Activated T-cell treated with anti-CD3 and anti-CD28 coated beads for 24 hours (primary cell): ENCODE results near the gene APBA2.

Experiments
- DNase-seq: peaks from one replicate; pipeline ENCODE4 v3.0.0-alpha.2; 2020; ENCODE audit warnings: low read depth

The APBA2 gene

GRCh38 chr15:28957606-28958498 is 72.1 kb downstream of the APBA2 start:
- DNase-seq, result no peak

- DNase-seq, result no peak
These were observed 73.6 kb downstream of the APBA2 start for GRCh38 chr15:28959326-28959725.

GRCh38 chr15:28960979-28961378 is 75.2 kb downstream of the APBA2 start:
- DNase-seq, result no peak

GRCh38 chr15:28961391-28961790 is 75.6 kb downstream of the APBA2 start:
- no peak for DNase-seq

GRCh38 chr15:28962851-28963710 is 77.3 kb downstream of the APBA2 start:
- no peak for DNase-seq

GRCh38 chr15:28963711-28964081 is 77.9 kb downstream of the APBA2 start:
- no peak for DNase-seq

- no peak for DNase-seq
These were observed 78.3 kb downstream of the APBA2 start for GRCh38 chr15:28964098-28964497.

- no peak for DNase-seq
These were observed 81.3 kb downstream of the APBA2 start for GRCh38 chr15:28967066-28967465.

GRCh38 chr15:28967990-28968389 is 82.2 kb downstream of the APBA2 start:
- DNase-seq, result no peak

- DNase-seq, result no peak
These were observed 83.8 kb downstream of the APBA2 start for GRCh38 chr15:28969511-28970085.

GRCh38 chr15:28974142-28974541 is 88.4 kb downstream of the APBA2 start:
- DNase-seq, result no peak

- peak; percentile 68 for DNase-seq
These were observed 90.0 kb downstream of the APBA2 start for GRCh38 chr15:28975766-28976179.

GRCh38 chr15:28977377-28978010 is 91.7 kb downstream of the APBA2 start:
- DNase-seq, result no peak

GRCh38 chr15:28978011-28978378 is 92.2 kb downstream of the APBA2 start:
- no peak for DNase-seq

- no peak for DNase-seq
These were observed 92.9 kb downstream of the APBA2 start for GRCh38 chr15:28978661-28979060.

- DNase-seq, result no peak
These were observed 93.6 kb downstream of the APBA2 start for GRCh38 chr15:28979208-28979841.

- no peak for DNase-seq
These were observed 95.1 kb downstream of the APBA2 start for GRCh38 chr15:28980709-28981350.

GRCh38 chr15:28981351-28981720 is 95.6 kb downstream of the APBA2 start:
- no peak for DNase-seq

GRCh38 chr15:28981921-28982320 is 96.1 kb downstream of the APBA2 start:
- DNase-seq, result no peak

- no peak for DNase-seq
These were observed 97.1 kb downstream of the APBA2 start for GRCh38 chr15:28982886-28983285.
